MG63 (cell line): ENCODE data around the gene TRPM2. TPM values are rescaled to one million over a fixed set of nuclear protein-coding genes. Genes with fewer than 3 reads are reported as not detected.

Experiments
- DNase-seq: peaks from one replicate; pipeline ENCODE4 v3.0.0-alpha.2; 2020
- H3K27me3 ChIP-seq: fragments of 250-450 bp; sonication (Bioruptor Pico); 2 replicates; pipeline ENCODE4 v1.5.1; 2020; ENCODE audit warnings: mild to moderate bottlenecking, moderate library complexity
- H3K36me3 ChIP-seq: fragments of 250-450 bp; sonication (Bioruptor Pico); 2 replicates; pipeline ENCODE4 v1.5.1; 2020; ENCODE audit warnings: mild to moderate bottlenecking, moderate library complexity
- H3K4me3 ChIP-seq: fragments of 250-450 bp; sonication (Bioruptor Pico); 2 replicates; pipeline ENCODE4 v1.5.1; 2020; ENCODE audit warnings: mild to moderate bottlenecking, moderate library complexity
- H3K9me3 ChIP-seq: fragments of 250-450 bp; sonication (Bioruptor Pico); 2 replicates; pipeline ENCODE4 v1.5.1; 2020; ENCODE audit warnings: mild to moderate bottlenecking, moderate library complexity
- total RNA-seq: library from RNA; depleted of rRNA; stranded (reverse); fragments of >200 nt; shearing (Covaris generic); gene quantifications from 2 replicates; pipeline ENCODE4 v1.2.3, GENCODE V29; 2014; ENCODE audit warnings: low replicate concordance; rRNA removed

Gene TRPM2
- total RNA-seq, 1 experiment from 2014 or later, result 0.13 TPM

GRCh38 chr21:44490405-44490804 is 137.0 kb downstream of the TRPM2 start:
- Histone ChIP-seq H3K9me3 (peaks cover 16% of the 10 kb centered on the region), H3K36me3 (no peaks in the 10 kb centered on the region), H3K27me3 (no peaks in the 10 kb centered on the region), H3K4me3 (no peak overlapping the region)
- no peak for DNase-seq

- H3K27me3 ChIP-seq, result no peaks in the 10 kb centered on the region
- no peak for DNase-seq
- H3K4me3 ChIP-seq, result no peak overlapping the region
- H3K36me3 ChIP-seq, result no peaks in the 10 kb centered on the region
- peaks cover 16% of the 10 kb centered on the region for H3K9me3 ChIP-seq
Observed at GRCh38 chr21:44490816-44491215, 137.4 kb downstream of the TRPM2 start.

Other genes with a start within 250 kb of the TRPM2 start
- 45.2 and 51.7 TPM in 2 replicates for gene PWP2, start 246.2 kb upstream of the TRPM2 start, total RNA-seq
- 41.1 and 42.6 TPM in 2 replicates for gene GATD3, start 219.9 kb upstream of the TRPM2 start, total RNA-seq
- 0.10 and 0.30 TPM in 2 replicates for gene ICOSLG, start 112.7 kb upstream of the TRPM2 start, total RNA-seq
- not detected in 2 replicates for gene DNMT3L, start 91.7 kb upstream of the TRPM2 start, total RNA-seq
- not detected in 2 replicates for gene AIRE, start 67.7 kb upstream of the TRPM2 start, total RNA-seq
- 111 and 175 TPM in 2 replicates for gene PFKL, start 53.6 kb upstream of the TRPM2 start, total RNA-seq
- gene CFAP410, start 14.2 kb upstream of the TRPM2 start, total RNA-seq, result 24.3 and 34.9 TPM in 2 replicates
- gene LRRC3, start 101.9 kb downstream of the TRPM2 start, total RNA-seq, result 1.2 and 1.4 TPM in 2 replicates
- not detected in 2 replicates for gene KRTAP10-1, start 186.6 kb downstream of the TRPM2 start, total RNA-seq
- not detected in 2 replicates for gene KRTAP10-2, start 197.9 kb downstream of the TRPM2 start, total RNA-seq
- gene KRTAP10-3, start 205.2 kb downstream of the TRPM2 start, total RNA-seq, result not detected in 2 replicates
- not detected in 2 replicates for gene KRTAP10-4, start 220.1 kb downstream of the TRPM2 start, total RNA-seq
- gene KRTAP10-5, start 227.0 kb downstream of the TRPM2 start, total RNA-seq, result not detected in 2 replicates
- gene KRTAP10-6, start 238.9 kb downstream of the TRPM2 start, total RNA-seq, result not detected in 2 replicates
- not detected in 2 replicates for gene KRTAP10-7, start 247.0 kb downstream of the TRPM2 start, total RNA-seq